Measurements from ENCODE around the gene KL.

GRCh38 chr13:33087790-33088189 is 71.6 kb downstream of the KL start:
- TF ChIP-seq, protein P1, sequence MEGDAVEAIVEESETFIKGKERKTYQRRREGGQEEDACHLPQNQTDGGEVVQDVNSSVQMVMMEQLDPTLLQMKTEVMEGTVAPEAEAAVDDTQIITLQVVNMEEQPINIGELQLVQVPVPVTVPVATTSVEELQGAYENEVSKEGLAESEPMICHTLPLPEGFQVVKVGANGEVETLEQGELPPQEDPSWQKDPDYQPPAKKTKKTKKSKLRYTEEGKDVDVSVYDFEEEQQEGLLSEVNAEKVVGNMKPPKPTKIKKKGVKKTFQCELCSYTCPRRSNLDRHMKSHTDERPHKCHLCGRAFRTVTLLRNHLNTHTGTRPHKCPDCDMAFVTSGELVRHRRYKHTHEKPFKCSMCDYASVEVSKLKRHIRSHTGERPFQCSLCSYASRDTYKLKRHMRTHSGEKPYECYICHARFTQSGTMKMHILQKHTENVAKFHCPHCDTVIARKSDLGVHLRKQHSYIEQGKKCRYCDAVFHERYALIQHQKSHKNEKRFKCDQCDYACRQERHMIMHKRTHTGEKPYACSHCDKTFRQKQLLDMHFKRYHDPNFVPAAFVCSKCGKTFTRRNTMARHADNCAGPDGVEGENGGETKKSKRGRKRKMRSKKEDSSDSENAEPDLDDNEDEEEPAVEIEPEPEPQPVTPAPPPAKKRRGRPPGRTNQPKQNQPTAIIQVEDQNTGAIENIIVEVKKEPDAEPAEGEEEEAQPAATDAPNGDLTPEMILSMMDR (IDR thresholded peaks at IDR 0.05; ENCODE audit: control extremely low read depth in 1 of 3, insufficient read depth in 1 of 3, low read depth in 1 of 3, low read length in 3 of 3), result no peak
- TF ChIP-seq EP300 (IDR thresholded peaks at IDR 0.05; ENCODE audit: borderline replicate concordance in 1 of 2, low read depth in 2 of 2, low read length in 2 of 2) (no peak), TAF1 (IDR thresholded peaks at IDR 0.05; ENCODE audit: low read depth, low read length) (no peak), RFX5 (IDR thresholded peaks at IDR 0.05; ENCODE audit: borderline replicate concordance, low read depth, low read length) (no peak), RXRA (IDR thresholded peaks at IDR 0.05; ENCODE audit: insufficient read depth, low read depth, low read length) (no peak), EGR1 (IDR thresholded peaks at IDR 0.05; ENCODE audit: borderline replicate concordance, low read depth, low read length) (no peak), PHF8 (conservative IDR thresholded peaks at IDR 0.05; ENCODE audit: low read depth, low read length) (no peak), POLR2AphosphoS5 (IDR thresholded peaks at IDR 0.05; ENCODE audit: low read depth, low read length) (no peak), BRCA1 (IDR thresholded peaks at IDR 0.05; ENCODE audit: low read depth, low read length) (no peak), CEBPB (IDR thresholded peaks at IDR 0.05; ENCODE audit: low read depth, low read length) (no peak), USF2 (IDR thresholded peaks at IDR 0.05; ENCODE audit: low read length) (no peak), BACH1 (IDR thresholded peaks at IDR 0.05; ENCODE audit: low read length) (no peak), KDM1A (IDR thresholded peaks at IDR 0.05; ENCODE audit: borderline replicate concordance, low read length) (no peak)
